Natural killer cell treated with Interleukin-12 subunit alpha and Interleukin-12 subunit beta and Interleukin-15 and Interleukin-18, amount 100 ng/mL, for 72 hours (primary cell): ENCODE data around the gene CHPF2. TPM values are rescaled to one million over a fixed set of nuclear protein-coding genes. Genes with fewer than 3 reads are reported as not detected.

Experiments used
- ATAC-seq, 2 donors: fragments of 150-1000 bp; cut with Tn5 transposase in 1 of 2; sonication (Bioruptor Pico), chemical (Tn5 transposase) in 1 of 2; 2 replicates each; pipeline ENCODE4 v1.10.0; 2021
- DNase-seq: peaks from one replicate; pipeline ENCODE4 v3.0.0; 2022; ENCODE audit warnings: low spot score
- H3K27ac Mint-ChIP-seq, 2 donors: 1 replicate in 1 of 2; 2 replicates in 1 of 2; pipeline ENCODE4 v1.8.0; 2022; ENCODE audit warnings: mixed read lengths in 2 of 2, mild to moderate bottlenecking in 1 of 2, moderate library complexity in 1 of 2
- H3K27me3 Mint-ChIP-seq, 2 donors: 1 replicate in 1 of 2; 2 replicates in 1 of 2; pipeline ENCODE4 v1.8.0; 2022; ENCODE audit warnings: mixed read lengths in 2 of 2
- H3K36me3 Mint-ChIP-seq: one replicate; pipeline ENCODE4 v1.8.0; 2022; ENCODE audit warnings: mixed read lengths
- H3K4me1 Mint-ChIP-seq, 2 donors: 1 replicate in 1 of 2; 2 replicates in 1 of 2; pipeline ENCODE4 v1.8.0; 2022; ENCODE audit warnings: low read depth in 2 of 2, mixed read lengths in 2 of 2, mild to moderate bottlenecking in 1 of 2
- H3K4me3 Mint-ChIP-seq: one replicate; pipeline ENCODE4 v1.8.0; 2022; ENCODE audit warnings: mixed read lengths
- H3K9me3 Mint-ChIP-seq: 2 replicates; pipeline ENCODE4 v1.8.0; 2022; ENCODE audit warnings: mixed read lengths
- total RNA-seq, 2 donors: library from RNA; stranded (reverse); gene quantifications; one replicate each; pipeline ENCODE4 v1.2.3, GENCODE V29; 2022

Gene CHPF2
- total RNA-seq, 2 donors from 2014 or later, result 54.6 to 67.6 TPM

GRCh38 chr7:151195616-151196450 is 36.5 kb upstream of the CHPF2 start:
- Mint-ChIP-seq H3K36me3 (no peaks in the 10 kb centered on the region), H3K27ac (no peak overlapping the region)

DNA sequence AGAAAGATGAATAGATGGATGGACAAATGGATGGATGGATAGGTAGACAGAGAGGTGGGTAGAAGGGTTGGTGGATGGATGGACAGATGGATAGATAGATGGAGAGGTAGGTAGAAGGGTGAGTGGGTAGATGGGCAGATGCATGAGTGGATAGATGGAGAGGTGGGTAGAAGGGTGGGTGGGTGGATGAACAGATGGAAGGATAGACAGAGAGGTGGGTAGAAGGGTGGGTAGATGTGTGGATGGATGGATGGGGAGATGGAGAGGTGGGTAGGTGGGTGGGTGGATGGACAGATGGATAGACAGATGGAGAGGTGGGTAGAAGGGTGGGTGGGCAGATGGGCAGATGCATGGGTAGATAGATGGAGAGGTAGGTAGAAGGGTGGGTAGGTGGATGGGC is 34.4 kb upstream of the CHPF2 start:
- DNase-seq, result no peak
- H3K36me3 Mint-ChIP-seq, result no peaks in the 10 kb centered on the region
- peaks cover 0 to 3% of the 10 kb centered on the region in 2 donors for H3K4me1 Mint-ChIP-seq
- no peak overlapping the region for H3K4me3 Mint-ChIP-seq
- no peaks in the 10 kb centered on the region for H3K9me3 Mint-ChIP-seq
- no peak overlapping the region for H3K27ac Mint-ChIP-seq
- H3K27me3 Mint-ChIP-seq, result peaks cover 6 to 7% of the 10 kb centered on the region in 2 donors
- no peak for ATAC-seq

More at GRCh38 chr7:151195616-151196450, 36.5 kb upstream of the CHPF2 start:
- no peak for DNase-seq
- Mint-ChIP-seq H3K9me3 (no peaks in the 10 kb centered on the region), H3K27me3 (peaks cover 4 to 6% of the 10 kb centered on the region in 2 donors), H3K4me1 (peaks cover 0 to 3% of the 10 kb centered on the region in 2 donors), H3K4me3 (no peak overlapping the region)
- no peak for ATAC-seq

DNA sequence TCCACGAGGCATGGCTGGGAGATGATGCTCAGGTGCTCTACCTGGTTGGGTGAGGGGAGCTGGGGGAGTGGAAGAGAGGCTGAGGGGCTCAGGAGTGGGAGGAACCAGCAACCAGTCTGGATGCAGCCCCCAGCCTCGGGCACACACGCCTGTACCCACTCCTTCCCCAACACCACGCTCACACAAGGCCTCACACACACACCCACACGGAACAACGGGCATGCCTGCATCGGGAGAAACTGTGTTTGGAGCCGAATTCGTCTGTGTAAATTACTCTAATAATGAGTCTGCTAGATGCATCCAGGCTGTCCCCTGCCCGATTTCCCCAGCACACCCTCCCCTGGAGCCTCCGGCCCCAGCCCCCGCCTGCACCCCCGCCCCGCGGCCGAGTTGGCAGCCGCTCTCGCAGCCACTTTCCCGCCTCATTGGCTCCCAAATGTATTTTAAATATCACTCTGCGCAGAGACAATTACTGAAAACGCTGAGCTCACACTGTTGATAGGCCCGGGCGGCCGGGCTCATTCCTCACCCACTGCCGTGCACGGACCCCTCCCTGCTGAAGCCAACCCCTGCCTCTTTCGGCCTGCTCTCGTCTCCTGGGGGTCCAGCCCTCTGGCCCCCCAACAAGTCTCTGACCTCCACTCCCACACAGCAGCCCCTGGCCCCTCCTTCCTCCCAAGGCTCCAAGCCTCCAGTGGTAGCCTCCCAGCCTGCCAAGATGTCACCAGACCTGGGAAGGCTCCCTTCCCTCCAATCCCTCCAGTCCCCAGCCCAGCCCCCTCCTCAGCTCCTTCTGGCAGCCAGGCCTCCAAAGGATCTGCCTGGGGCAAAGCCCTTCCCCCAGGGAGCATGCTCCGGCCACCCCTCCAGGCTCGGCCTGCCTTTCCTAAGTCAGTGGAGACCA is 33.1 kb upstream of the CHPF2 start:
- Mint-ChIP-seq H3K27me3 (peaks cover 6 to 7% of the 10 kb centered on the region in 2 donors), H3K27ac (no peak overlapping the region), H3K36me3 (no peaks in the 10 kb centered on the region), H3K9me3 (no peaks in the 10 kb centered on the region), H3K4me3 (no peak overlapping the region), H3K4me1 (peaks cover 0 to 3% of the 10 kb centered on the region in 2 donors)
- ATAC-seq, result no peak
- DNase-seq, result no peak

GRCh38 chr7:151201344-151201743 is 30.9 kb upstream of the CHPF2 start:
- Mint-ChIP-seq H3K27ac (no peak overlapping the region), H3K36me3 (no peaks in the 10 kb centered on the region), H3K4me1 (peaks cover 0 to 3% of the 10 kb centered on the region in 2 donors), H3K27me3 (peaks cover 0 to 10% of the 10 kb centered on the region in 2 donors), H3K4me3 (no peak overlapping the region), H3K9me3 (no peaks in the 10 kb centered on the region)
- DNase-seq (no peak), ATAC-seq (no peak)

DNA sequence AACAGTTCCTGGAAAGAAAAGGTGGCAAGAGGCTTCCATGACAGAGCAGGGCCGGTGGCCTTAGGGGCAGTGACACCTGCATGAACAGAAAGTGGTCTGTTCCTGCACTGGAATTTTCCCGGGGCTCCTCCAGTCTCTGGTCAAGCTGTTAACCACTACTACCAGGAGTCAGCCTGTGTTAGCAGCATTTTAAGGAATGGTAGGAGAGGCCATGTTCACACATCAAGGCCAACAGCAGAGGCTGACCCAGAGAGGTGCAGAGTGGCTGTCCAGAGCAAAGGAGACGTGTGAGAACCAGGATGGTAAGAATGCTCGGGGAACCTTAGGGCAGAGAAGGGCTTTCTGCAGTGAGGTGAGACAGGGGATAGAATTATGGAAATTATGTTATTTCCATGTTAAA is 30.5 kb upstream of the CHPF2 start:
- no peak overlapping the region for H3K4me3 Mint-ChIP-seq
- H3K27me3 Mint-ChIP-seq, result peaks cover 0 to 10% of the 10 kb centered on the region in 2 donors
- H3K36me3 Mint-ChIP-seq, result no peaks in the 10 kb centered on the region
- H3K4me1 Mint-ChIP-seq, result peaks cover 2 to 7% of the 10 kb centered on the region in 2 donors
- no peaks in the 10 kb centered on the region for H3K9me3 Mint-ChIP-seq
- ATAC-seq (no peak), DNase-seq (no peak)
- no peak overlapping the region for H3K27ac Mint-ChIP-seq

DNA sequence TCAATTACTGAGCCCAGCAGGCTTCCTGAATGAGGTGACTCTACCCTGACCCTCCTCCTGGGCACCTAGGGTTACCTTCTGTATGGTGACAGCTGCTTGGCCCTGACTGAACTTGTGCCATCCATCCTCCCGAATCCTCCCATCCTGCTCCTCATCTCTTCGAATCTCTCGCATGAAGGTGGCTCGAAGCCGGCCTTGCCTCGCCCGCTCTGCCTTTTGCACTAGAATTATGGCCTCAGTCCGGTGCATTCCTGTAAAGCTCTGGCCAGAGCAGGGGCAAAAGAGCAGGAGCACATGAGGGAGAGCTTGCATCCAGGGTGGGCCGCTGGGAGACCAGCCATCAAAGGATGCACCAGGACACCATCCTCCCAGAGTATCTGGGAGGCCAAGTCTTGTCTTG is 29.4 kb upstream of the CHPF2 start:
- H3K4me3 Mint-ChIP-seq, result no peak overlapping the region
- peaks cover 0 to 10% of the 10 kb centered on the region in 2 donors for H3K27me3 Mint-ChIP-seq
- H3K27ac Mint-ChIP-seq, result no peak overlapping the region
- ATAC-seq (no peak), DNase-seq (no peak)
- no peaks in the 10 kb centered on the region for H3K9me3 Mint-ChIP-seq
- H3K4me1 Mint-ChIP-seq, result peaks cover 13 to 18% of the 10 kb centered on the region in 2 donors
- H3K36me3 Mint-ChIP-seq, result no peaks in the 10 kb centered on the region

- no peaks in the 10 kb centered on the region for H3K9me3 Mint-ChIP-seq
- no peaks in the 10 kb centered on the region for H3K36me3 Mint-ChIP-seq
- DNase-seq (no peak), ATAC-seq (no peak)
- H3K4me3 Mint-ChIP-seq, result no peak overlapping the region
- H3K4me1 Mint-ChIP-seq, result peaks cover 14 to 21% of the 10 kb centered on the region in 2 donors
- H3K27me3 Mint-ChIP-seq, result peaks cover 0 to 10% of the 10 kb centered on the region in 2 donors
- H3K27ac Mint-ChIP-seq, result no peak overlapping the region
These were observed 27.8 kb upstream of the CHPF2 start for GRCh38 chr7:151204383-151205032.

DNA sequence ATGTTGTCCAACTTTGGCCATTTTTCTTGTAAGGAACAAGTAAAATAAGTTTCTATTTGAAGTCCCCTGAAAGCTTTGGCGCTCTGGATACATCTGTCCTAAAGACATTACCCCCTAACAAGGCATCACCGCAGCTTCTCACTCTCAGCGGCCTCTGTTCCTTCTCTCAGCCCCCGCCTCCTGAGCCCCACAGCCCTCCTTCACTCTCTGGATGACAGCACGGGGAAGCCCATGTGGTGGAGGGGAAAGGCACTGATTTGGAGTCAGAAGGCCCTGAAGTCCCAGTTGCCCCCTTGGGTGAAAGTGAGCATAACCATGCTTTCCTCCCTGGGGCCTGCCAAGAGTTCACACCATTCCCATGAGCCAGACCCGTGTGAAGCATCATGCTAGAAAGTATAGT is 26.6 kb upstream of the CHPF2 start:
- Mint-ChIP-seq H3K27me3 (peaks cover 0 to 10% of the 10 kb centered on the region in 2 donors), H3K4me1 (peaks cover 14 to 21% of the 10 kb centered on the region in 2 donors), H3K27ac (no peak overlapping the region), H3K36me3 (no peaks in the 10 kb centered on the region), H3K9me3 (no peaks in the 10 kb centered on the region), H3K4me3 (no peak overlapping the region)
- no peak for DNase-seq
- no peak for ATAC-seq

DNA sequence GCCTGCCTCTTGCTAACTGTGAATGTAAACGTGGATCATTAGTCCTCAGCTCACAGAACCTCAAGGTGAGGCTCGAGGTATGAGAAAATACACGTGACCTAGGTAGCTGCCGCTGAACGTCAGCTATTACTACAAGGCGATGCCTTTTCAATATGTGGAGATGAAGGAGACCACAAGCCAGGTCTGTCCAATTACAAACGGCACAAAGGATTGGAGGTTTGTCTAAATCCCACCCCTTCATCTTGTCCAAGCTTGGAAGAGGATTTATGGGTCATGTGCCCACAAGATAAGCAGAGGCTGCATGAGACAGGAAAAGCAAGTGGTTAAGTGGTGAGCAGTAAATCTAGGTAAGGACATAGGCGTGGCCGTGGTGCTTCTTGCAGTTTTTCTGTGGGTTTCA is 25.4 kb upstream of the CHPF2 start:
- ATAC-seq, result no peak
- peaks cover 14 to 21% of the 10 kb centered on the region in 2 donors for H3K4me1 Mint-ChIP-seq
- no peak overlapping the region for H3K27ac Mint-ChIP-seq
- no peak for DNase-seq
- H3K36me3 Mint-ChIP-seq, result no peaks in the 10 kb centered on the region
- H3K9me3 Mint-ChIP-seq, result no peaks in the 10 kb centered on the region
- H3K27me3 Mint-ChIP-seq, result peaks cover 0 to 5% of the 10 kb centered on the region in 2 donors
- peak overlapping the region; percentile 33 for H3K4me3 Mint-ChIP-seq

GRCh38 chr7:151207315-151207714 is 25.0 kb upstream of the CHPF2 start:
- Mint-ChIP-seq H3K27ac (no peak overlapping the region), H3K36me3 (no peaks in the 10 kb centered on the region), H3K9me3 (no peaks in the 10 kb centered on the region), H3K4me3 (peak overlapping the region; percentile 33), H3K4me1 (peaks cover 14 to 21% of the 10 kb centered on the region in 2 donors), H3K27me3 (peaks cover 0 to 5% of the 10 kb centered on the region in 2 donors)
- DNase-seq, result no peak
- no peak for ATAC-seq

DNA sequence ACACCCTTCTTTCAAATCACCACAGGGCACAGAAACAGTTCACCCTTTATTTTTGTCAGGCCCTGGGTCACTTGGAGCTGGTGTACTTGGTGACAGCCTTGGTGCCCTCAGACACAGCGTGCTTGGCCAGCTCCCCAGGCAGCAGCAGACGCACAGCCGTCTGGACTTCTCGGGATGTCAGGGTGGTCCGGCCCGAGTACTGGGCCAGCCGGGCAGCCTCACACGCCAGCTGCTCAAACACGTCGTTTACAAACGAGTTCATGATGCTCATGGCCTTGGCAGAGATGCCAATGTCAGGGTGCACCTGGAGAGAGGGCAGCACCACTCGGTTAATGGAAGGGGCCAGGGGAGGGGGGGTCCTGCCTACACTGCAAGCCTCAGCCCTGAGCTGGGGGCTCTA is 24.5 kb upstream of the CHPF2 start:
- no peaks in the 10 kb centered on the region for H3K36me3 Mint-ChIP-seq
- DNase-seq, result no peak
- H3K4me3 Mint-ChIP-seq, result no peak overlapping the region
- no peaks in the 10 kb centered on the region for H3K9me3 Mint-ChIP-seq
- H3K4me1 Mint-ChIP-seq, result peaks cover 14 to 21% of the 10 kb centered on the region in 2 donors
- no peak for ATAC-seq
- no peak overlapping the region for H3K27ac Mint-ChIP-seq
- peaks cover 0 to 5% of the 10 kb centered on the region in 2 donors for H3K27me3 Mint-ChIP-seq

DNA sequence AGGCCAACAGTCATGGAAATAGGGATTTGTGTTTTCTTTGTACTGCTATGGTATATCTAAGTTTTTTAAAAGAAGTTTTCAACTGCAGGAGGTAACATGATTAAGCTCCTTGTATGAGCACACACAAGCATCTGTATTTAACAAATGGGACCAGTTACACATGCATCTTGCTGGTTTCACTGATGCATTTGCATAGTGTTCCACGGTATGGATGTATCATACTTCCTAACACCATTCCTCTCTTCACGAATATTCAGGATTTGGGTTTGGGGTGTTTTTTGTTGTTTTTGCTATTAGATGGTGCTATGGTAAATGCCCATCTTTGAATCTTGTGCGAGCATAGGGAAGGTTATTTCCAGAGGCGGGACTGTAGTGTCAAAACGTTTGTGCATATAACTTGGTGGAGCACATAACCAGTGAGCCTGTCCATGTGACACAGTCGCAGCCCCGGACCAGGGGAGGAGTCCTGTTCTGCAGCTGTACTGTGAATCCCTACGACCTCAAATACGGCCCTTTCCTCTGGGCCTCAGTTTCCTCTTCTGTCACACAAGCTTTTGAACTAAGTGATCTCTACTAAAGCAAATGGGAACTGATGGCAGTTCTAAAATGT is 23.9 kb upstream of the CHPF2 start:
- DNase-seq (no peak), ATAC-seq (no peak)
- Mint-ChIP-seq H3K27ac (no peak overlapping the region), H3K4me3 (no peak overlapping the region), H3K9me3 (no peaks in the 10 kb centered on the region), H3K4me1 (peaks cover 14 to 21% of the 10 kb centered on the region in 2 donors), H3K36me3 (peaks cover 3% of the 10 kb centered on the region), H3K27me3 (peaks cover 0 to 5% of the 10 kb centered on the region in 2 donors)

DNA sequence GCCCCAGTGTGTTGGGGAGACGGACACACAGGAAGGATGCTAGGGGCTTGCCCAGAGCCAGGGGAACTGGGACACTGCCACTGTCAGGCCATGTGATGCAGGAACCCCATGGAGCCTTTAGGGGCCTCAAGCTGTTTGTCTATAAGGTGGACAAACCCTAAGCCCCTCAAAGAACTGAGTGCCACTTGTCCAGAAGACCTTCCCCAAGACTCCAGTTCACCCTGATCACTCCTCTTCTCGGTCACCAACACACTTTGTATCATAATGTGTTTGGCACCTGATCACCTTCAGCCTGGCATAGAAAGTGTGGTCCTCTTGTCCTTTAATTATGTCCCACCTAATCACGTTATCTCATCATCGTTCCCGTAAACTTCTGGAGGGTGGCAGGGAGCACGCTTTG is 22.7 kb upstream of the CHPF2 start:
- H3K36me3 Mint-ChIP-seq, result peaks cover 4% of the 10 kb centered on the region
- DNase-seq (no peak), ATAC-seq (no peak)
- H3K4me1 Mint-ChIP-seq, result peaks cover 14 to 21% of the 10 kb centered on the region in 2 donors
- H3K4me3 Mint-ChIP-seq, result no peak overlapping the region
- H3K9me3 Mint-ChIP-seq, result no peaks in the 10 kb centered on the region
- peaks cover 0 to 5% of the 10 kb centered on the region in 2 donors for H3K27me3 Mint-ChIP-seq
- no peak overlapping the region for H3K27ac Mint-ChIP-seq
